ENCODE data around the gene EMX1.

The EMX1 gene

GRCh38 chr2:72943540-72944395 lies 26.4 kb downstream of the EMX1 start:
- DNase-seq (ENCODE audit: low spot score) = no peak

- no peak for DNase-seq (ENCODE audit: low spot score)
Measured at GRCh38 chr2:72944804-72945449, 27.6 kb downstream of the EMX1 start.

- no peak for DNase-seq (ENCODE audit: low spot score)
Measured at GRCh38 chr2:72945450-72946019, 28.2 kb downstream of the EMX1 start.

GRCh38 chr2:72946466-72946865 lies 29.1 kb downstream of the EMX1 start:
- no peak for DNase-seq (ENCODE audit: low spot score)

- DNase-seq (ENCODE audit: low spot score) = no peak
Measured at GRCh38 chr2:72947952-72948830, 30.9 kb downstream of the EMX1 start.

- DNase-seq (ENCODE audit: low spot score) = no peak
Measured at GRCh38 chr2:72949045-72949444, 31.7 kb downstream of the EMX1 start.

GRCh38 chr2:72949642-72950041 lies 32.3 kb downstream of the EMX1 start:
- no peak for DNase-seq (ENCODE audit: low spot score)

- no peak for DNase-seq (ENCODE audit: low spot score)
Measured at GRCh38 chr2:72950558-72951255, 33.4 kb downstream of the EMX1 start.

- no peak for DNase-seq (ENCODE audit: low spot score)
Measured at GRCh38 chr2:72951303-72952095, 34.2 kb downstream of the EMX1 start.

GRCh38 chr2:72952110-72952823 lies 34.9 kb downstream of the EMX1 start:
- DNase-seq (ENCODE audit: low spot score) = no peak

GRCh38 chr2:72952961-72953360 lies 35.6 kb downstream of the EMX1 start:
- no peak for DNase-seq (ENCODE audit: low spot score)

GRCh38 chr2:72953528-72953927 lies 36.2 kb downstream of the EMX1 start:
- DNase-seq (ENCODE audit: low spot score) = no peak

- DNase-seq (ENCODE audit: low spot score) = no peak
Measured at GRCh38 chr2:72953976-72954375, 36.7 kb downstream of the EMX1 start.

- DNase-seq (ENCODE audit: low spot score) = no peak
Measured at GRCh38 chr2:72954376-72955227, 37.3 kb downstream of the EMX1 start.

- no peak for DNase-seq (ENCODE audit: low spot score)
Measured at GRCh38 chr2:72955228-72956049, 38.1 kb downstream of the EMX1 start.

GRCh38 chr2:72956050-72956395 lies 38.7 kb downstream of the EMX1 start:
- no peak for DNase-seq (ENCODE audit: low spot score)

- no peak for DNase-seq (ENCODE audit: low spot score)
Measured at GRCh38 chr2:72956936-72957335, 39.6 kb downstream of the EMX1 start.

Data from HuH-7.5 (cell line).